Mesothelial cell of epicardium (in vitro differentiated cells): ENCODE results near the gene B4GALNT4. TPM values are rescaled to one million over a fixed set of nuclear protein-coding genes. Genes with fewer than 3 reads are reported as not detected.
"Not testable (repeated sequence)": the region's sequence is repeated elsewhere in the genome, so short reads cannot be mapped to it uniquely, and the experiment has no call there.

Experiments used
- DNase-seq, 2 experiments: peaks; one replicate each; pipeline ENCODE4 v3.0.0; 2021; ENCODE audit warnings: low spot score in 2 of 2; ENCODE audit not compliant: unreplicated experiment in 2 of 2
- H3K27ac Mint-ChIP-seq: 2 replicates; pipeline ENCODE4 v1.8.0; 2021; ENCODE audit warnings: mixed read lengths
- H3K27me3 Mint-ChIP-seq: 2 replicates; pipeline ENCODE4 v1.8.0; 2021; ENCODE audit warnings: low read depth, mixed read lengths
- H3K36me3 Mint-ChIP-seq: 2 replicates; pipeline ENCODE4 v1.8.0; 2021; ENCODE audit warnings: mixed read lengths
- H3K4me1 Mint-ChIP-seq: 2 replicates; pipeline ENCODE4 v1.8.0; 2021; ENCODE audit warnings: mixed read lengths
- H3K4me3 Mint-ChIP-seq: 2 replicates; pipeline ENCODE4 v1.8.0; 2021; ENCODE audit warnings: mild to moderate bottlenecking, moderate library complexity, mixed read lengths
- H3K9me3 Mint-ChIP-seq: 2 replicates; pipeline ENCODE4 v1.8.0; 2021; ENCODE audit warnings: mixed read lengths
- total RNA-seq: library from RNA; stranded (reverse); gene quantifications from 3 replicates; pipeline ENCODE4 v1.2.1, GENCODE V29; 2021
- TF ChIP-seq, protein P1 (sequence below): fragments of 200-600 bp; sonication (generic); IDR thresholded peaks from one replicate; pipeline ENCODE4 v1.5.0; 2021; ENCODE audit warnings: antibody characterized with exemption; ENCODE audit not compliant: unreplicated experiment

B4GALNT4 gene
- total RNA-seq, 1 donor from 2014 or later, result 314 TPM

DNA sequence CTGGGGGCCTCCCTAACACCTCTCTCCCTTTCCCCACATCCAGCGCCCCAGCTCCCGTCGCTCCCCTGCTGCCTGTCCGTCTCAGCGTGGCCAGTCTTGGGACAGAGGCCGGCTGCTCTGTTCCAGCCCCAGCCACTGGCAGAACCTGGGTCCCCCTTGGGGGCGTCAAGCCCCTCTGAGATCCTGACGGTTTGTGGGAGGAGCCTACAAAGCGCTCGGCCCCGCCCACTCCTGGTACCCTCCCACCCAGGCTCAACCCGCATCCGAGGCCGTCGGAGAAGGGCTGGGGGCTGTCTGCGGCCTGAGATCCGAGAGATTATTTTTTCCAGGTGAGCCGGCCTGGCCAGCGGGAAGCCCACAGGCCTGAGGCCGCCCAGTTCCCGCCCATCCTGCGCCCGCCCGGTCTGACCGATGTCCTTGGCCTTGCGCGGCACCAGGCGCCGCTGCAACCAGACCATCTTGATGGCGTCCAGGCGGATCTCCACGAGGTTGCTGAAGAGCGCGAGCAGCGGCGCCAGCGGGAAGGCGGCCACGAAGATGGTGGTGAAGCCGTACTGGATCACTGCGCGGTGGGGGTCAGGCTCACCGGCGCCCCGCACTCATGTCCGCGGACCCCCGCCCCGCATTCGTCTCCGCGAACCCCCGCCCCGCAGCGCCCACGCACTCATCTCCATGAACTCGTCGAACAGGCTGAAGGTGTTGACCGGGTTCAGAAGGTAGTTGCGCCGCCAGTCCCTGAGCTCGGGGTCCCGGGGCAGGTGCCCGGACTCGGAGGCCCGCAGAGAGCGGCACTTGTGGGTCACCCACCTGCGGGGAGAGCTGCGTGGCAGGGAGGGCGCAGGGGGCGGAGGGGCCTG is 51.0 kb downstream of the B4GALNT4 start:
- Mint-ChIP-seq H3K27ac (no peak overlapping the region), H3K27me3 (peaks cover 17% of the 10 kb centered on the region), H3K4me3 (no peak overlapping the region), H3K36me3 (peaks cover 6% of the 10 kb centered on the region), H3K4me1 (peaks cover 18% of the 10 kb centered on the region), H3K9me3 (peaks cover 8% of the 10 kb centered on the region)
- TF ChIP-seq, protein P1, sequence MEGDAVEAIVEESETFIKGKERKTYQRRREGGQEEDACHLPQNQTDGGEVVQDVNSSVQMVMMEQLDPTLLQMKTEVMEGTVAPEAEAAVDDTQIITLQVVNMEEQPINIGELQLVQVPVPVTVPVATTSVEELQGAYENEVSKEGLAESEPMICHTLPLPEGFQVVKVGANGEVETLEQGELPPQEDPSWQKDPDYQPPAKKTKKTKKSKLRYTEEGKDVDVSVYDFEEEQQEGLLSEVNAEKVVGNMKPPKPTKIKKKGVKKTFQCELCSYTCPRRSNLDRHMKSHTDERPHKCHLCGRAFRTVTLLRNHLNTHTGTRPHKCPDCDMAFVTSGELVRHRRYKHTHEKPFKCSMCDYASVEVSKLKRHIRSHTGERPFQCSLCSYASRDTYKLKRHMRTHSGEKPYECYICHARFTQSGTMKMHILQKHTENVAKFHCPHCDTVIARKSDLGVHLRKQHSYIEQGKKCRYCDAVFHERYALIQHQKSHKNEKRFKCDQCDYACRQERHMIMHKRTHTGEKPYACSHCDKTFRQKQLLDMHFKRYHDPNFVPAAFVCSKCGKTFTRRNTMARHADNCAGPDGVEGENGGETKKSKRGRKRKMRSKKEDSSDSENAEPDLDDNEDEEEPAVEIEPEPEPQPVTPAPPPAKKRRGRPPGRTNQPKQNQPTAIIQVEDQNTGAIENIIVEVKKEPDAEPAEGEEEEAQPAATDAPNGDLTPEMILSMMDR, result no peak
- no peak for DNase-seq

DNA sequence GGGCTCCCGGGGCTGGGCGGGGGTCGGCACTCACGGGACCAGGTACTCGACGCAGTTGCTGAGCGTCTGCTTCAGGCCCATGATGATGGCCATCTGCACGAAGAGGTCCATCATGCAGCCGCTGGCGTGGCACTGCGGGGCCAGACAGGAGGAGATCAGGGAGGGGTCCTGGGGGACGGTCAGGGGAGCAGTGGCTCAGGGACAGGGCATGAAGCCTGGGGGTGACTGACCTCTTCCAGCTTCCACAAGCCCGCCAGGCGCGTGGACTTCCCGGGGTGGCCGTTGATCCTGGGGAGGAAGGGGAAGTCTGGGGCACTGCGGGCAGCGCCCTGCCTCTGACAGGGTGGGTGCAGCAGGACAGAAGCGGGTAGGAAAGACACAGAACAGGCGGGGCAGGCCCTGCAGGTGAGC is 51.6 kb downstream of the B4GALNT4 start:
- no peak for DNase-seq
- Mint-ChIP-seq H3K4me1 (peaks cover 17% of the 10 kb centered on the region), H3K4me3 (no peak overlapping the region), H3K9me3 (peaks cover 10% of the 10 kb centered on the region), H3K36me3 (peaks cover 8% of the 10 kb centered on the region), H3K27me3 (peaks cover 18% of the 10 kb centered on the region), H3K27ac (no peak overlapping the region)
- TF ChIP-seq, protein P1, result no peak

DNA sequence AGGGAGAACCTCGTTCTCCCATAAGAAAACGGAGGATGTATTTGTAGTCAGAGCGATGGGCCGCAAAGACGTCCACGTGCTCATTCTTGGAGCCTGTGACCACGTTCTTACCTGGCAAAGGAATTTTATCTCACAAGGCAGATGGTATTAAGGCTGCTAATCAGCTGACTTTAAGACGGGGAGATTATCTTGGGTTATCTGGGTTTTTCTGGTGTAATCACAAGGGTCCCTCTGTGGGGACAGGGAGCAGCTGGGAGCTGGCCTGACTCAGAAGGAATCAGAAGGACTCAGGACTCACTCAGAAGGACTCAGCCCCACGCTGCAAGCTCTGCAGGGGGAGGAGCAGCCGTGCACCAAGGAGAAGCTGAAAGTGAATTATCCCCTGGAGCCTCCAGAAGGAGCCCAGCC is 53.0 kb downstream of the B4GALNT4 start:
- Mint-ChIP-seq H3K4me1 (peaks cover 12% of the 10 kb centered on the region), H3K4me3 (no peak overlapping the region), H3K9me3 (peaks cover 10% of the 10 kb centered on the region), H3K36me3 (peaks cover 8% of the 10 kb centered on the region), H3K27me3 (peaks cover 13% of the 10 kb centered on the region), H3K27ac (no peak overlapping the region)
- TF ChIP-seq, protein P1, result no peak
- DNase-seq, result no peak

DNA sequence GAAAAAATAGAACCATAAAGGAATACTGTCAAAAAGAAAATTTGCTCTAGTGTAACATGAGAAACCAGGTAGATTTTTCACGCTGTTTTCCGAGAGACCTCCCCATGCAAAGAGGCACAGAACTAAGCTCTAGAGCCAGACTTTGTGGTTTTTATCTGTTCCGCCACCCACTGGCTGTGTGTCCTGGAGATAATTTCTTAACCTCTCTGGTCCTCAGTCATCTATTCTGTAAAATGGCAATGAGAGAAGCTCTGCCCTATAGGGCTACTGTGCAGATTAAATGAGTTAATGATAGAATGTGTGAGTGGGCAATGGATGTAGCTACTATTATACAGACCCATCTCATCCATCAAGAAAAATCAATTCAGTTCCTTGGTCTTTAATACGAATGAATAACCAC is 54.9 kb downstream of the B4GALNT4 start:
- no peak for DNase-seq
- peaks cover 10% of the 10 kb centered on the region for H3K9me3 Mint-ChIP-seq
- TF ChIP-seq, protein P1, result no peak
- H3K27ac Mint-ChIP-seq, result no peak overlapping the region
- H3K4me1 Mint-ChIP-seq, result peaks cover 6% of the 10 kb centered on the region
- H3K27me3 Mint-ChIP-seq, result peaks cover 7% of the 10 kb centered on the region
- H3K4me3 Mint-ChIP-seq, result no peak overlapping the region
- peaks cover 11% of the 10 kb centered on the region for H3K36me3 Mint-ChIP-seq

DNA sequence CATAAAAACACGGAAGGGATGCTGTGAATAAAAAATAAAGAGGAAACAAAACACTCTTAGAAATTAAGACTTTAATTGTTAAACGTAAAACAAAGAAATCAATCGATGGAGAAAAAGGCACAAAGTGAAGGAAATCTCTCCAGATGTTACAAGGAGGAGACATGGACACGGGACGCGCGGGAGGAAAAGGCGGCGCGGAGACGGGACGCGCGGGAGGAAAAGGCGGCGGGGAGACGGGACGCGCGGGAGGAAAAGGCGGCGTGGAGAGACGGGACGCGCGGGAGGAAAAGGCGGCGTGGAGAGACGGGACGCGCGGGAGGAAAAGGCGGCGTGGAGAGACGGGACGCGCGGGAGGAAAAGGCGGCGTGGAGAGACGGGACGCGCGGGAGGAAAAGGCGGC is 55.5 kb downstream of the B4GALNT4 start:
- not testable (repeated sequence) for DNase-seq, H3K4me1 Mint-ChIP-seq, H3K27me3 Mint-ChIP-seq, H3K4me3 Mint-ChIP-seq, H3K9me3 Mint-ChIP-seq, H3K27ac Mint-ChIP-seq
- H3K36me3 Mint-ChIP-seq, result peaks cover 11% of the 10 kb centered on the region

DNA sequence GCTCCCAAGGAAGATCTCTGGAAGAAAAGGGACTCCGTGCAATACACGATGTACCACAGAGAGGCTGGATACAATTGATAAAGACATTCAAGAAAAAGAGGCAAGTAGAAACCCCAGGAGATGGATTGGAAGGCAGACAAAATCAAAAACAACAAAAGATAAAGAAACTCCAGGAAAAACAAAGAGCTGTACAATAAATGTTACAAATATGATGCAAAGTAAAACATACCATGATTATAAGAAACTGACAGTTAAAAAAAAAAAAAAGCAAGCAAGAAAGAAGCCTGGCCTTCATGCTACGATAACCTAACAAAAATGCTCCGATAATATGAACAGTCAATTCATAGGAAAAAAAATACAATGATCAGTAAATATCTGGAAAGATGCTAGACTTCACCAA is 56.0 kb downstream of the B4GALNT4 start:
- Mint-ChIP-seq H3K36me3 (peaks cover 11% of the 10 kb centered on the region), H3K4me1 (peaks cover 6% of the 10 kb centered on the region), H3K9me3 (peaks cover 10% of the 10 kb centered on the region), H3K4me3 (no peak overlapping the region), H3K27me3 (peaks cover 7% of the 10 kb centered on the region), H3K27ac (no peak overlapping the region)
- TF ChIP-seq, protein P1, result no peak
- no peak for DNase-seq
